Amniotic epithelial cell (primary cell): ENCODE data around the gene CELSR1.

Source experiments
- DNase-seq: peaks from one replicate; pipeline ENCODE4 v3.0.0-alpha.2; 2010; ENCODE audit warnings: low read depth

The CELSR1 gene

DNA sequence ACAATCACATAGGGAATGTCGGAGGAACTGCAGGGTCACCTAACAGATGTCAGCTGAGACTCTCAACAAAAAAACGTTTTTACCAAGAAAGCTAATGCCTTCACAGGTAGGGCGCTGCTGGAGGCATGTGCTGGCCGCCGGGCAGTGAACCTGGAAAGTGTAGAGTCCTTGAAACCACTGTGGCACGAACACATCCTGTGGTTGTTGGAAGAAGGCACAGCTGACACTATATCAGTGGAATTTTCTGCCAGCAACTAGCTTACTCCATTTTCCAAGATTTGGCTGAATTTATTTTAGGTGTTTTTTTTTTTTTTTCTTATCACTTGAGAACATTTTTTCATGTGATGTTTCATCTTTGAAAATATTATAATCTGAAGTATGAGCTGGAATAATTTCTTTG lies 187.7 kb downstream of the CELSR1 start:
- no peak for DNase-seq

DNA sequence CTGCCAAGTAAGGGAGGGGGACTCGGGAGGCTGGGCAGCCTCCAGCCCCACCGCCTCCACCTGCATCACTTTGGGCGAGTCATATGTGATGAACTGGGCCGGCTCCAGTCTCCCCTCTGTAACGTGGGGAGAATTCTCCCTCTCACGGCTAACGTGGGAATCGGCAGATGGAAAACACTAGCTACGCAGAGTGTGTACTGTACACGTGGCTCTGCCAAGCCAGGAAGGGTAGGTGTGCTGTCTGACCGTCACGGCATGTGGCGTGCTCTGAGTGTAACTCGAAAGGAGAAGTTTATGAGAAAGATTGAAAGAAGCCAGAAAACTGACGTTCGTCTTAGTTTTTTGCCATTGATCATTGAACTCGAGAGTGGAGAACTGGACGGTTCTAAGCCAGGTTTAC lies 188.2 kb downstream of the CELSR1 start:
- DNase-seq: no peak

DNA sequence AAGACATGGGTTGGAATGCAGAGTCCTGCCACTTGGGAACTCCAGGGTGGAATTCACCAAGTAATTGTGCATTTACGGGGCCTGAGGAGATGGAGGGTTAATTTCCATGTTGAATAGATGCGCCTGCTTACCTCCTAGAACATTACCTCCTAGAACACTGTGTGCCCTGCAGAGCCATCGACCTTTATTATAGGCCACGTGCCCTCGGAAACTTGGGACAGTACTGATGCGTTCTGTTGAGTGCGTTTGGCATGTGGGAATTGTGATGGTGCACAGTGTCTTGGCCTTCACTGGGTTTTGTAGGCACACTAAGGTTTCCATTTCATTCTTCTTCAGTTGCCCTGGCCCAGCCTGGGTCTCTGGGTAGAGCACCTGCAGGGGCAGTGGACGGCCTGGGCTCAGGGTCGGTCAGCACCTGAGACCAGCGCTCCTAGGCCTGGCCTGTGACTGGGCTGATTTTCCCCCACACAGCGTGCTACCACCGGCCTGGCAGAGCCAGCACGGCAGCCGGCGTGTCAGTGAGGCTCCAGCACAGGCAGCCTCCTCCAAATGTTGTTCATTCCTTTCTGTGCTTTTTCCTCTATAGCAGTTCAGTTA lies 189.2 kb downstream of the CELSR1 start:
- DNase-seq: no peak

DNA sequence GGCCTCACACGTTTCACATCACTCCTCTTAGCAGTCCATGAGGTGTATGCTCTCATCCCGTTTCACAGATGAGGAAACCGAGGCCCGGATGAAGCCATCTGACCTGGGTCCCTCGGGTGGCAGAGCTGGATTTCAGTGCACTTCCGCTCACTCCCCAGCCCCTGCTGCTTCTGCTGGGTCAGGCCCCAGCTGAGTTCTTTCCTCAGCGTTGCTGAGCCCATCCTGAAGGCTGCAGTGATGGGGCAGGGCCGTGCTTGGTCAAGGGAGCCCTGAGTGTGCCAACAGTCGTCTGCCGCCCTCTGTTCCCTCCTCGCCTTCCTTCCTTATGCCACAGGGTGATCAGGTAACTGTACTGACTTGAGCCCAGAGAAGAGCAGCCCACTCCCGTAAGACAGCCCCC lies 189.8 kb downstream of the CELSR1 start:
- no peak for DNase-seq

DNA sequence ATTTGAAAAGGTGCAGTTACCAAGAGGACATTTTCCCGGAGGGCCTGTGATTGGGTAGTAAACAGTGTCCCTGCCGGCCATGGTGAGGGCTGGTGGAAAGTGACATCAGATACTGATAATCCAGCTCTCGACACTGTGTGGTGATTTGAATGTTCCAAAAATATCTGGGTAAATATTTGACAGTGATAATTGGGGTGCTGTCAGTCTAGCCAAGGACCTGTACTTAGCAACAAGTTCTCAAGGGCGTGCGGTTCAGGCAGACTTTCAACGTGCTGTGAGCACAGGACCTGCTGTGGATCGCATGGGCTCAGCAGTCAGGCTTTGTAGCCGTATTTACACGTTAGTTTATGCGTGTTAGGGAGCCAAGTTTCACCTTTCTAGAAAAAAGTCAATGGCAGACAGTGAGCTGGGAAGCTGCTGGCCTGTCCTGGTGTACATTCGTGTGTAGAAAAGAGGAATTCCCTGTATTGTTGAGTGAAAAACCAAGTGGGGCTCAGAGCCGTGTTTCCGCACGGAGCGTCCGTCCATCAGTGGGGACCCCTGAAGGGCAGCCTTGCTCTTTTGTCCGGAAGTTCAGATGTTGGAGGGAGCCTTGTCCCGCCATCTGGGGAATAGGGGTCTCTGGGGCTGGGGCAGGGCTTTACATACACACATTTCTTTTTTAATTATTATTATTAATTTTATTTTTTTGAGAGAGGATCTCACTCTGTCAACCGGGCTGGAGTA lies 190.6 kb downstream of the CELSR1 start:
- DNase-seq: no peak

DNA sequence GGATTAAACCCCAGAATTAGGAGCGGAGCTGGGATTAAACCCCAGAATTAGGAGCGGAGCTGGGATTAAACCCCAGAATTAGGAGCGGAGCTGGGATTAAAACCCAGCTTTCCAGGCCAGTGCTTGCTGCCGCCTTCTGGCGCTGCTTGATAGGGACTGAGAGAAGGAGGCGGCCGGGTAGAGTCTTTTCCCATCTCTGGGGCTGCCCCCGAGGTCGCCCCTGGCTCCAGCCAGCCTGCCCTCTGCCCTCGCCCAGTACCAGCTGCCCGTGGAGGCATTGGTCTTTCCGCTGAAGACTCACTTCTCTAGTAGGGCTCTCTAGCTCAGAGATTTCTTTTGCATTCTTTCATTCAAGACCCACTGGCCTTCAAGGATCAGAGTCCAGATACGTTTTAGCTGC lies 196.7 kb downstream of the CELSR1 start:
- DNase-seq: no peak

DNA sequence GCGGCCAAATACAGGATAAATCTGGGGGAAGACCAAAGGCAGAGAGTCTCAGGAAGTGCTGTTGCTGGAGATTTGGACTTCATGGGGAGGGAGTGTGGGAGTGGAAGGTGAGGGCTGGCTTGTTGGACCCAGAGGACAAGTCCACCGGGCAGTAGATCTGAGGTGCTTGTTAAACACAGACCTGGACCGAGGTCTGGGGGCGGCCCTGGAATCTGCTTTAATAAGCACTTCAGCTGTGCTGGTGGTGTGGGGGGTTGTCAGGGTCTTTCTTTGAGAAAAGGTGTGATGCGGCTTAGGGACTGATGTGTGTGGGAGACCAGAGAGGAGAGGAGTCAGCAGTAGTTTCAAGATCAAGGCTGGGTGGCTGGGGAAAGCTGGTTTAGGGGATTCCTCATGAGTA lies 197.5 kb downstream of the CELSR1 start:
- no peak for DNase-seq

DNA sequence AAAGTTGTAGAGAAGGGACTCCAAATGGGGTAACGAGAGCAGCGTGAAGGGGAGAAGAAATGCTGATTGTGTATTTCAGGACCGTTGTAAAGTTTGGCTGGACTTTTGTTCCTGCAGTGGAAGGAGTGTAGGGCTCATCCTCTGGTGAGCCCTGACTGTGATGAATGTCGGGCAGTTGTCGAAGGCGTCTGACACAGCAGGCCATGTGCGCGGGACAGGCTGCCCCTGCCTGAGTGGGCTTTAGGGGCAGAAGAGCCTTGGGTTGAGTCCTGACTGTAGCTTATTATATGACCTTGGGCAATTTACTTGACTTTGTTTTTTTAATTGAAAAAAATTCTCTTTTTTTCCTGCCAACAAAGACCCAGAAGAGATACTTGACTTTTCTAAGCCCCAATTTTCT lies 198.8 kb downstream of the CELSR1 start:
- DNase-seq: no peak

DNA sequence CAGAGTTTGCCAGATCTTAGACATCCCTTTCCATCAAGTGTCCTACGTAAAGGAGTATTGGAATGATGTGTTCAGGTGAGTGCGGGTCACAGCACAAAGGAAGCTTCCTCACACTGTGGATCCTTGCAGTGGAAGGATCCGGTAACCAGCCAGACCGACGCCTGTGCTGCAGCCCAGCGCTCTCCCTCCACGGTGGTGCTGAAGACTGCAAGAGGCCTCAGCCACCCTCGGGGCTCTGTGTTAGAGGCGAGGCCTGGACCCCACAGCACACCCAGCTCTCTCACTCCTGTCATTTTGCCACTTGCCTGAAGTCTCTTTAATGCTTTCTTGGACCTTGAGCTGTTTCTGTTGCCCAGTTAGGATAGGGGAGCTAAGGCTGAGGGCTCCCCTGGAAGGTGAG lies 199.6 kb downstream of the CELSR1 start:
- DNase-seq: no peak

DNA sequence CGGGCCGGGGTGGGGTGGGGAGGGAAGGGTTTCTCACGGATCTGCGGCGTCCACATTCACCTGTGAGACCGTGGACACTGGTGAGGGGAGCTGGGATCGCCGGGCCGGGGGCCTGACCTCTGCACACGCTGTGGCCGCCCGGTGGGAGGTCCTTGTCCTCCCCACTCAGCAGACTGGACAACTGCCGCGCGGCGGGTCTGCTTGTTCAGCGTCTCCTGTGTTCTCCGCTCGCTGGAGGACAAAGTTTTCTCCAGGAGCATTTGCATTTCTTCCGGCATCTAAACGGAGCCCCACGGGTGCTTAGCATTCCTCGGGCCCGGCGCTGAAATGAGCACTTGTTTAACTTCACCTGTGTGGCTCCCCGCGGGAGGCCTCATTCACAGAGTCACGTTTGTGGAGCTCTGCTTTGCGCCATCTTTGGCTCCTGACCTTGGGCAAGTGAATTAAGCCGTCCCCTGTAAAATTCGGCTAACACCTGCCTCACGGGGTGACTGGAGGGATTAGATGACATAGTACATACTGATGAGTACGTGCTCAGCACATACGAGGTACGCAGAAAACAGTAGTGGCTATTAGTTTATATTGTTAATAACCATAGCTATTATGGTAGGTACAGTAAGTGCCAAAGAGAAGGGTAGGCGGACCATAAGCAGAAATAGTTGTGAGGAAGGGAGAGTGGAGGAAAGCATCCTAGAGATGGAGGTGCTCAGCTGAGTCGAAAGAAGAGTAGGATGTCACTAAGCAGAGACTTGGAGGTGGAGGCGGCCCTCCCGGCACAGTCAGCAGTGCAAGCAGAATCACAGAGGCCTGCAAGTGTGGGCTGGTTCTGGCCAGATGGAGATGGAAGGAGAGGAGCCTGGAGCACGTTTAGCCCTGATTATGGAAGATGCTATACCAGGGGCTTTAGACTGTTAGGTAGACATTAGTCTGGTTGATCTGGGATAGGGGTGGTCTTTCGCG lies 201.0 kb downstream of the CELSR1 start:
- DNase-seq: peak; percentile 12

DNA sequence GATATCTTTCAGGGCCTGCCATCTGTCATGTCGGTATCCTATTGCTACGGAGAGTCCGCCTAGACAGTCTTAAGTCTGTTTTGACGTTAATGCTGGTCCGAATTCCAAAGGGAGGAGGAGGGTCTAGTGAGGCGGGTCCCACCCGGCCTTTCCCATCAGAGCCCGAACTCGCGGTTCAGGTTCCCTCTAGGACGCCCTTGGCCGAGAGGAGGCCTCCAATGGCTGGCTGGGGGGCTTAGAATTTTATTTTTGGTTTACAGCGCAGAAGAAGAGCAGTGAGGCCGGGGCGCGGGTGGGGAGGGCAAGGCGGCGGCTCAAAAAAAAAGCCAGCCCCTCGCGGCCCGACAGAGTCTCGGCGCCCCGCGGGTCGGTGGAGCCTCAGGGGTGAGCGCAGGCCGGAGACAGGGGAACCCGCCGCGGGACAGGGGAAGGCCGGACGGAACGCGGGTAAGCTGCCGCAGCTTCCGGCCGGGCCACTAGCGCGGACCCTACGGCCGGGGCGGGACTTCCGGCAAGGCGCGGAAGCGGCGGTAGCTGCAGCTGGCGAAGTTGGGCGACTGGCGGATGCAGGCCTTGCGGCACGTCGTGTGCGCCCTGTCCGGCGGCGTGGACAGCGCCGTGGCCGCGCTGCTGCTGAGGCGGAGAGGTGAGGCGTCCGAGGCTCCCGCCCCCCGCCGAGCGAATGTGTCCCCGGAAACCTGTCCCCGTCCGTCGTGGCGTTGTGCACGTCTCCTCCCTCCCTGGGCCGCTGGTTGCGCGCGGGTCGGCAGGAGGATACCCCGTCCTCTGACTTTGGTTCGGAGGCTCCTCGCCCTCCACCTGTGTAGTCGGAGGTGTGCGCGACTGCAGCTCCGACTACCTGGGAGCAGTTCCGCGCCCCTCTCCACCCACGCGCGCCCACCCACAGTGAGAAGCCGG lies 202.0 kb downstream of the CELSR1 start, which contains the start of gene TRMU:
Gene TRMU, plus strand, starts transcription at position 514 of the 918 bp plus-strand sequence. Its CDS starts 51 bp downstream, at position 565.
- peak; percentile 84 for DNase-seq

DNA sequence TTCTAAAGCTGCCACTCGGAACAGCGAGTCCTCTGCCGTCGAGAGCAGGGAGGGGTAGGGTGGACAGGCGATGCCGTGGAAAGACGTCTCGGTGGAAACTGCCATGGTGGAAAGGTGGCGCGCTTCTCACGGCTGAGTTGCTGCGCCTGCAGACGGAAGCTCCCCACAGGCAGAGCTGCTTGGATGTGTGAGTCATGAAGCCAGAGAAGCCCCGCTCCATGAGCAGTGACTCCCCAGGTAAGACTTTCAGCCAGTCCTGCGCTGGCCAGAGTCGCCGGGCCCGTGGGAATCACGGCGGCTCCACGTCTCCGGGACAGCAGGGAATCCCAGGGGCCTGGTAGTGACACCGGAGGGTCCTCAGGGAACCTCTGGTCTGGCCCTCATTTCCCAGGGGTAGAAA lies 205.9 kb downstream of the CELSR1 start:
- no peak for DNase-seq

DNA sequence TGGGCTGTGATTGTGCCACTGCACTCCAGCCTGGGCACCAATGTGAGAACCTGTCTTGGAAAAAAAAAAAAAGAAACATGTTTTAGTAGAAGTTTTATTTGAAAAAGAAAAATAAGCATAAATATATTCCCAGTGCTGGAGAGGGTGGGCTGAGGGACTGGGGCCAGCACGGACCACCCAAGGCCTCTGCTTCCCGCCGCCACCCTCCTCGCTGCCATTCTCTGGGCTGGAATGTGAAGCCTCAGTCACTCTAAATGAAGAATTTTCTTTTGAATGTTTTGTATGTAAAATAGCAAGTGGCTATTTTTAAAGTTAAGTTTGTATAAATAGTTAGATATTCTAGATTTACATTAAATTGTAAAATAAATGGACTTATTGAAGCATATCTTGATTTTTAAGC lies 207.0 kb downstream of the CELSR1 start:
- DNase-seq: no peak

DNA sequence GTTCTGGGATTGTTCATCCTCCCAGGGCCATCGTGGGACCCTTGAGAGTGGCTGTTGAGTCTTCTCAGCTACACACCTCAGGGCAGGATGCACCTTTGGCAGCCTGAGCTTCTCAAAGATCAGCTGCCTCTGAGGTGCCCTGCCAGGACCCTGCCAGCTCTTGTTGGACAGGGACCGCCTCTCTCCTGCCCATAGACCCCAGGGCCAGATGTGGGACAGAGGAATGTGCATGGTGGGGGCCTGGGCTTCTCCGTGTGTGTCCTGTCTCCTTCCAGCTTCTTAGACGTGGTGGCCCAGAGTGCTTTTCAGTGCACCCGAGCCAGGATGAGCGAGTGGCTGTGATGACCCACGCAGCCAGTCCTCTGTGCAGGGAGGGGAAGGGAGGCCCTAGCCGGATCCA lies 207.8 kb downstream of the CELSR1 start:
- no peak for DNase-seq

DNA sequence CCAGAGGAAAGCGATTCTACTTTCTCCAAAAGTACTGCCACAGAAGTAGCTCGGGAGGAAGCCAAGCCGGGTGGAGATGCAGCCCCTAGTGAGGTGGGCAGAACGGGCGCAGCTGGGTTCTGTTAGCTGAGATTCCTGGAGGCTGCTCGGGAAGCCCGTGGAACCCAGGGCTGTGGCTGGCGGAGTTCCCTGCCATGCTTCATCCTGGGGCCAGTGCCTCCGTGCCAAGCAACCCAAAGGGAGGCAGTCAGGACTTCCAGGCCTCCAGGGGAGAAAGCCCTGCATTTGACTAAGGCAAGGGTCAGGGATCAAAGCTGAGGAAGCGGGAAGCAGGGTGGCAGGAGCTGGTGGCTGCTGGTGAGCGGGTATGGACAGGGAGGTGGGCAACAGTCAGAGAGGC lies 208.6 kb downstream of the CELSR1 start:
- DNase-seq: no peak

DNA sequence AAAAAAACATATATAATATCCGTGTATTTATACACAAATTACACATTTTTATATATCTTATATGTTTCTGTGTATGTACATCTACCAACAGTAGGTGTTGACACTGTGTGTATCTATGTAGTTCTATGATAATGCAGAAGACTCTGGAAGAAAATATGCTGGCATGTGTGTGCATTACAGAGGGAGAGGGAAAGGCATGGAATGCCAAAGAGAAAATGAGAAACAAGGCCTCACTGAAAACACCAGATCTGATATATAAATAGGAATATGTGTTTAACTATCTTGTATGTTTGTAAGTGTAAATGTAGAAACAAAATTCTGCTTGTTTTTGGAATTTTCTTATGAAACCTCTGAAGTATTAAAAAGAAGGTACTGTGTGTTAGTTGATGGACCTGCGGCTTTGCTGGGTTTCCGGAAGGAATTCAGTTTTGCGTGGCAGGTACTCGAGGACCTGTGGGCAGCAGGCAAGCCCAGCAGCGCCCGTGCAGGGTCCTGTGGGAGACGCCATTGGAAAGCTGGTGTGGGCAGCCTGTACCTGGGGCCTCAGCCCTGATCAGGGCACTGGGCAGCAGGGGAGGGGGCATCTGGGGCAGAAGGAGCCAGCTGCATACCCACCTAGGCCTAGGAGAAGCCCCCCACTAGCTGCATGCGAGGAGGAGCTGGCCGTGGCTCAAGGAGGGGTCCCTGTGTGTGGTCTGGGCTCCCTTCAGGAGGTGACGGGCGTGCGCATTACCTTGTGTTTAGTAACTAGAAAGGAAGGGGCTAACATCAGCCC lies 209.5 kb downstream of the CELSR1 start:
- no peak for DNase-seq

DNA sequence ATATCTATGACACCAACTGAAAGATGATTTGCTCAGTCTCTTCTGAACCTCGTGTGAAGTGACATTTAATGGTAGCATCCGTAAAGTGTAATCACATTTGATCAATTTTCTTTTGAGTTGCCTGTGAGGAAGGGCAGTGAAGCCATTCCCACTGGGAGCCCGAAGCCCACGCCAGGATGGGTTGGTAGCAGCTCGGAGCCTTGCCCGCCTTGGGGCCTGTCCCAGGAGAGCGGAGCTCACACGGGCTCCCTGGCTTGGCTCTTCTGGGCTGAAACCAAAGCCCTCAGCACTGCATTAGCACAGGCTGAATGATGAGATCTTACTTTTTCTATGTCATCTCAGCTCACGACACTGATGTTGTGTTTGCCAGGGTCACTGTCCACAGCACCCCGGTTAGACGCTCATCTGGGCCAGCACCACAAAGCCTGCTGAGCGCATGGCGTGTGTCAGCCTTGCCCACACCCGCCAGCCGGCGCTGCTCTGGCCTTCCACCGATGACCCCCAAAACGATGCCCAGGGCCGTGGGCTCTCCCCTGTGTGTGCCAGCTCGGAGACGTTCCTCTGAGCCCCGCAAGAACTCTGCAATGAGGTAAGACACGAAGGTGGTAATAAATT lies 211.2 kb downstream of the CELSR1 start:
- no peak for DNase-seq

DNA sequence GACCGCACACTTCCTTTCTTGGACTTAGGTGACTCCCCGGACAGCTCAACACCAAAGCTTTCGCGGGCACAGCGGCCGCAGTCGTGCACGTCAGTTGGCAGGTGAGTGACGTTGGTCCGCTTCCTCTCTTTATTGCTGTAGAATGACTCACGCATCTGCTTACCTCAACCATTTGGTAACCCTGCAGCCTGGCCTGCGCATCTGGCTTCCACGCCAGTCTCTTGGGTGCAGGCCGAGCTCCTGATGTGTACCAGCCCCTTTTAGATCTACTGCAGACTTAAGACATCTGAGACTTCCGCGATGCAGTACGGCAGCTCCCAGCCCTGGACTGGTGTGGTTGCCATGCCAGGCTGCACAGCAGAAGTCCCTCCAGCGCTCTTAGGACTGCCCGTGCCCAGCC lies 214.3 kb downstream of the CELSR1 start:
- no peak for DNase-seq

DNA sequence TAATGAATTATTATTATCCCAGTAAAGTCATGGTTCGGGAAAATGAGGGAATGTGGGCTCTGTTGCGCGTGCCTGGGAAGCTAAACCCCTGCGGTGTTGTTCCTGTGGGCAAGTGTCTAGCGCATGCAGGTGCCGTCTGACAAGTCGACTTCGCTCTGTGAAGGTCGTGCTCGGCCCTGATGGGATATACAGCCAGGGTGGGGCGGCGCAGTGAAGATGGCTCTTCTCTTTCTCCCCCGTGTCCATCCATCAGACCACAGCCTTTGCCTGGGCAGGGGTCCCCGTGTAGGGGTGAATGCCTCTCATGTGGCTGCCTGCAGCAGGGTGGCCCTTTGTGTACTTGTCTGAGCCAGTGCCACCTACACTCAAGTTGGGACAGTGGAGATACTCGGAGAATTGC lies 214.7 kb downstream of the CELSR1 start:
- DNase-seq: no peak

DNA sequence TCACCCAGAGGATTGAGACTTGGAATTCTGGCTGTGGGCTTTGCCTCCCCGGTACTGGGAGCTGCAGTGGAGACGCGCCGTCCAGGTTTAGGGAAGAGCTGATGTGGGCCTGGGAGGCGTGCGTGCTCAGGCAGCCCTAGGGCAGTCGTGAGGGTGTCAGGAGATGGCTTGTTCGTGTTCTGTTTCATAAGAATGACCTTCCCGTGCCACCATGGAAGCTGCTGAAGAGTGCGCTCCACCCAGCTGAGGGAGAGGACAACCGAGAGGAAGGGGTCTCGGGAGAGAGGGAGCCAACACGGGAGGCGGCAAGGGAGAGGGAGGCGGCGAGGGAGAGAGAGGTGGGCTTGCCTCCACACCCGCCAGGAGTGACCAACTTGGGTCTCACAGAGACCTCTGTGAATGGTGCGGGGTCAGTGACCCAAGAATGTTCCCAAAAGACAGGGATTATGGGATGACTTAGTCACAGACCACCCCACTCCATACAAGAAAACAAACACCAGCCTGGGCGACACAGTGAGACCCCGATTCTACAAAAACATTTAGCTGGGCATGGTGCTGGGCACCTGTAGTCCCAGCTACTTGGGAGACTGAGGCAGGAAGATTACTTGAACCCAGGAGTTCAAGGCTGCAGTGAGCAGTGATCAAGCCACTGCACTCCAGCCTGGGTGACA lies 216.6 kb downstream of the CELSR1 start:
- no peak for DNase-seq
